ENCODE results near the gene DDIT3. TPM values are rescaled to one million over a fixed set of nuclear protein-coding genes. Genes with fewer than 3 reads are reported as not detected.

Gene DDIT3
- total RNA-seq, 6 experiments from 2014 or later: 9.4 to 10.8 (median 10.2) TPM

DNA sequence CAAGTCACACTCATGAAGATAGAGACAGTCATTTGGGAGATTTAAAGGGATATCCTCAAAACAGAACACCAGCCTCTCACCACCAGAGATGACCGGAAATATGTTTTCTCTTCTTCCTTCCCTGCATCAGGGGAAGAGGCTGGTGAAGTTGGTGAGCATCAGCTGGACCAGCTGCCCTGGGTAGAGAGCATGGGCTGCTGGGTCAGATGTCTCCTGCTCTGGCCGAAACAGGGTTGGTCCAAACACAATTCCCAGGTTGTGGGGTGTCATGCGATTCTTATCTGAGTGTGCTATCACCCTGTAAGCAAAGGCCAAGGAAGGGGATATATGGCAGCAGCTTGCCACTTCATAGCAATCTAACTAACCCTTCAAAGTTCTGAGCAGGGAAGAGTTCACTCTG is 47.9 kb downstream of the DDIT3 start:
- no peak overlapping the region for H3K4me3 Mint-ChIP-seq
- H3K9me3 Mint-ChIP-seq: no peaks in the 10 kb centered on the region
- TF ChIP-seq, protein P1, sequence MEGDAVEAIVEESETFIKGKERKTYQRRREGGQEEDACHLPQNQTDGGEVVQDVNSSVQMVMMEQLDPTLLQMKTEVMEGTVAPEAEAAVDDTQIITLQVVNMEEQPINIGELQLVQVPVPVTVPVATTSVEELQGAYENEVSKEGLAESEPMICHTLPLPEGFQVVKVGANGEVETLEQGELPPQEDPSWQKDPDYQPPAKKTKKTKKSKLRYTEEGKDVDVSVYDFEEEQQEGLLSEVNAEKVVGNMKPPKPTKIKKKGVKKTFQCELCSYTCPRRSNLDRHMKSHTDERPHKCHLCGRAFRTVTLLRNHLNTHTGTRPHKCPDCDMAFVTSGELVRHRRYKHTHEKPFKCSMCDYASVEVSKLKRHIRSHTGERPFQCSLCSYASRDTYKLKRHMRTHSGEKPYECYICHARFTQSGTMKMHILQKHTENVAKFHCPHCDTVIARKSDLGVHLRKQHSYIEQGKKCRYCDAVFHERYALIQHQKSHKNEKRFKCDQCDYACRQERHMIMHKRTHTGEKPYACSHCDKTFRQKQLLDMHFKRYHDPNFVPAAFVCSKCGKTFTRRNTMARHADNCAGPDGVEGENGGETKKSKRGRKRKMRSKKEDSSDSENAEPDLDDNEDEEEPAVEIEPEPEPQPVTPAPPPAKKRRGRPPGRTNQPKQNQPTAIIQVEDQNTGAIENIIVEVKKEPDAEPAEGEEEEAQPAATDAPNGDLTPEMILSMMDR (IDR thresholded peaks at IDR 0.05): no peak
- peaks cover 47% of the 10 kb centered on the region for H3K27me3 Mint-ChIP-seq (ENCODE audit: insufficient read depth)
- no peak overlapping the region for H3K27ac Mint-ChIP-seq
- H3K36me3 Mint-ChIP-seq (ENCODE audit: low read depth): no peaks in the 10 kb centered on the region; the same call in 1 of the 2 replicates
- H3K4me1 Mint-ChIP-seq (ENCODE audit: low read depth): peaks cover 3% of the 10 kb centered on the region; the same call in 1 of the 2 replicates
- DNase-seq: no peak

DNA sequence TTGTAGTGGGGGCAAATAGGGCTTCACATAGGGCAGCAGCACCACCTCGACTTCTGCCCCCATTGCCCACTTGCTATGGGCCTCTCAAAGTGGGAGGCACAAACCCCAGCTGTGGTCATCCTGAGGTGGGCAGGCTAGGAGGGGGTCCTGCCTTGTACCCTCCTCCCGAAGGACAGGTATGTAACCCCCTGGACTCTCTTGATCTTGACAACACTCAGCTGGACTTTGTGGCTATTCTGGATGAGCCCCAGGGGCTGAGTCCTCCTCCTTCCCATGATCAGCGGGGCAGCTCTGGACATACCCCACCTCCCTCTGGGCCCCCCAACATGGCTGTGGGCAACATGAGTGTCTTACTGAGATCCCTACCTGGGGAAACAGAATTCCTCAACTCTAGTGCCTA is 48.7 kb downstream of the DDIT3 start:
- TF ChIP-seq, protein P1 (IDR thresholded peaks at IDR 0.05): no peak
- Mint-ChIP-seq H3K4me1 (ENCODE audit: low read depth) (no peaks in the 10 kb centered on the region), H3K4me3 (no peak overlapping the region), H3K36me3 (ENCODE audit: low read depth) (no peaks in the 10 kb centered on the region; the same call in 1 of the 2 replicates), H3K27me3 (ENCODE audit: insufficient read depth) (peaks cover 43% of the 10 kb centered on the region), H3K27ac (no peak overlapping the region), H3K9me3 (no peaks in the 10 kb centered on the region)
- DNase-seq: no peak

DNA sequence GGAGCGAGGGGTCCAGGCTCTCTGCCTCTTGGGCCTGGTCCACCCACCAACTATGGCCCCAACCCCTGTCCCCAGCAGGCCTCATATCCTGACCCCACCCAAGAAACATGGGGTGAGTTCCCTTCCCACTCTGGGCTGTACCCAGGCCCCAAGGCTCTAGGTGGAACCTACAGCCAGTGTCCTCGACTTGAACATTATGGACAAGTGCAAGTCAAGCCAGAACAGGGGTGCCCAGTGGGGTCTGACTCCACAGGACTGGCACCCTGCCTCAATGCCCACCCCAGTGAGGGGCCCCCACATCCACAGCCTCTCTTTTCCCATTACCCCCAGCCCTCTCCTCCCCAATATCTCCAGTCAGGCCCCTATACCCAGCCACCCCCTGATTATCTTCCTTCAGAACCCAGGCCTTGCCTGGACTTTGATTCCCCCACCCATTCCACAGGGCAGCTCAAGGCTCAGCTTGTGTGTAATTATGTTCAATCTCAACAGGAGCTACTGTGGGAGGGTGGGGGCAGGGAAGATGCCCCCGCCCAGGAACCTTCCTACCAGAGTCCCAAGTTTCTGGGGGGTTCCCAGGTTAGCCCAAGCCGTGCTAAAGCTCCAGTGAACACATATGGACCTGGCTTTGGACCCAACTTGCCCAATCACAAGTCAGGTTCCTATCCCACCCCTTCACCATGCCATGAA is 49.2 kb downstream of the DDIT3 start:
- Mint-ChIP-seq H3K27ac (no peak overlapping the region), H3K9me3 (no peaks in the 10 kb centered on the region), H3K4me3 (no peak overlapping the region), H3K4me1 (ENCODE audit: low read depth) (no peaks in the 10 kb centered on the region), H3K36me3 (ENCODE audit: low read depth) (no peaks in the 10 kb centered on the region; the same call in 1 of the 2 replicates), H3K27me3 (ENCODE audit: insufficient read depth) (peaks cover 38% of the 10 kb centered on the region)
- TF ChIP-seq, protein P1 (IDR thresholded peaks at IDR 0.05): no peak
- no peak for DNase-seq

DNA sequence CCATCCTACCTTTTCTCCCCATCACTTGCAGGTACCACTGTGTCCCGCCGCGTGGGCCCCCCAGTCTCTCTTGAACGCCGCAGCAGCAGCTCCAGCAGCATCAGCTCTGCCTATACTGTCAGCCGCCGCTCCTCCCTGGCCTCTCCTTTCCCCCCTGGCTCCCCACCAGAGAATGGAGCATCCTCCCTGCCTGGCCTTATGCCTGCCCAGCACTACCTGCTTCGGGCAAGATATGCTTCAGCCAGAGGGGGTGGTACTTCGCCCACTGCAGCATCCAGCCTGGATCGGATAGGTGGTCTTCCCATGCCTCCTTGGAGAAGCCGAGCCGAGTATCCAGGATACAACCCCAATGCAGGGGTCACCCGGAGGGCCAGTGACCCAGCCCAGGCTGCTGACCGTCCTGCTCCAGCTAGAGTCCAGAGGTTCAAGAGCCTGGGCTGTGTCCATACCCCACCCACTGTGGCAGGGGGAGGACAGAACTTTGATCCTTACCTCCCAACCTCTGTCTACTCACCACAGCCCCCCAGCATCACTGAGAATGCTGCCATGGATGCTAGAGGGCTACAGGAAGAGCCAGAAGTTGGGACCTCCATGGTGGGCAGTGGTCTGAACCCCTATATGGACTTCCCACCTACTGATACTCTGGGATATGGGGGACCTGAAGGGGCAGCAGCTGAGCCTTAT is 49.9 kb downstream of the DDIT3 start:
- TF ChIP-seq, protein P1 (IDR thresholded peaks at IDR 0.05): no peak
- H3K4me3 Mint-ChIP-seq: no peak overlapping the region
- H3K9me3 Mint-ChIP-seq: no peaks in the 10 kb centered on the region
- H3K36me3 Mint-ChIP-seq (ENCODE audit: low read depth): no peaks in the 10 kb centered on the region; the same call in 1 of the 2 replicates
- H3K27ac Mint-ChIP-seq: no peak overlapping the region
- no peaks in the 10 kb centered on the region for H3K4me1 Mint-ChIP-seq (ENCODE audit: low read depth)
- peaks cover 35% of the 10 kb centered on the region for H3K27me3 Mint-ChIP-seq (ENCODE audit: insufficient read depth)
- DNase-seq: no peak

DNA sequence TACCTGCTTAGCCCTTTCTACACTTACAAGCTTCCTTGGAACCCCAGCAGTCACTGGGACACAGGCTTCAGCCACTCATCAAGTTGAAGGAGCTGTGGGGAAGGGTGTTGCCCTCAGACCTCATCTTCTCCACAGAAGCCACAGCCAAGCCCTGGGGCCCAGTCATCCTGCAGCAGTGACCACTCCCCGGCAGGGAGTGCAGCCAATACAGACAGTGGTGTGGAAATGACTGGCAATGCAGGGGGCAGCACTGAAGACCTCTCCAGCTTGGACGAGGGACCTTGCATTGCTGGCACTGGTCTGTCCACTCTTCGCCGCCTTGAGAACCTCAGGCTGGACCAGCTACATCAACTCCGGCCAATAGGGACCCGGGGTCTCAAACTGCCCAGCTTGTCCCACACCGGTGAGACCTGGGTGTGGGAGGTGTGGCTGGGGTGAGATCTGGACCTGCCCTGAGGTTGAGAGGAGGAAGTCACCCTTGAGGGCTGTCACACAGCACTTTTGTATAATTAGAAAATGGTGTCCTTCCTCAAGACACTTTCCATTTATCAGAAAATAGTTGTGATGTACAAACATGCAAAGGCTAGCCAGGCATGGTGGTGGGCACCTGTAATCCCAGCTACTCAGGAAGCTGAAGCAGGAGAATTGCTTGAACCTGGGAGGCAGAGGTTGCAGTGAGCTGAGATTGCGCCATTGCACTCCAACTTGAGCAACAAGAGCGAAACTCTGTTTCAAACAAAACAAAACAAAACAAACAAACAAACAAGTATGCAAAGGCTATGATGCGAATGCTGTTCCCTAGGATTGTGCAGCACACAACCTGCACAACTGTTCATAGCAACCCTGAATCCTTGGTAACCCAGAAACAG is 50.8 kb downstream of the DDIT3 start:
- no peaks in the 10 kb centered on the region for H3K9me3 Mint-ChIP-seq
- H3K27me3 Mint-ChIP-seq (ENCODE audit: insufficient read depth): peaks cover 30% of the 10 kb centered on the region
- DNase-seq: no peak
- no peaks in the 10 kb centered on the region; the same call in 1 of the 2 replicates for H3K36me3 Mint-ChIP-seq (ENCODE audit: low read depth)
- H3K4me3 Mint-ChIP-seq: no peak overlapping the region
- TF ChIP-seq, protein P1 (IDR thresholded peaks at IDR 0.05): no peak
- H3K27ac Mint-ChIP-seq: no peak overlapping the region
- H3K4me1 Mint-ChIP-seq (ENCODE audit: low read depth): no peaks in the 10 kb centered on the region
